Naive thymus-derived CD4-positive, alpha-beta T cell (primary cell): ENCODE data around the gene ARHGAP12. TPM values are rescaled to one million over a fixed set of nuclear protein-coding genes. Genes with fewer than 3 reads are reported as not detected.

Experiments
- ATAC-seq: fragments of 150-1000 bp; cut with Tn5 transposase; 2 replicates; pipeline ENCODE4 v1.10.0; 2021; ENCODE audit warnings: mild to moderate bottlenecking, moderate library complexity
- CTCF ChIA-PET: fragments of 350-600 bp; sonication (Branson Sonifier 250); formaldehyde crosslinking; loops from one replicate; lab custom pipeline; 2021; ENCODE audit warnings: antibody characterized with exemption; lab: Charles Lee
- POLR2A ChIA-PET: fragments of 350-600 bp; sonication (Branson Sonifier 250); formaldehyde crosslinking; loops from one replicate; lab custom pipeline; 2021; ENCODE audit warnings: antibody characterized with exemption, inconsistent platforms; lab: Charles Lee
- DNase-seq, 9 donors: peaks; one replicate each; pipeline versions ENCODE4 v3.0.0 to v3.0.0-alpha.2; 2020 to 2022; ENCODE audit warnings: mixed read lengths in 1 of 9
- H3K27ac ChIP-seq: one replicate; pipeline ENCODE4 v1.7.0; 2013; ENCODE audit warnings: mild to moderate bottlenecking, low read depth, low read length, moderate library complexity
- H3K27me3 ChIP-seq, 2 donors: one replicate each; pipeline ENCODE4 v1.7.0; 2013; ENCODE audit warnings: low read length in 2 of 2, mild to moderate bottlenecking in 2 of 2, moderate library complexity in 2 of 2; ENCODE audit not compliant: control insufficient read depth in 2 of 2, insufficient read depth in 2 of 2
- H3K36me3 ChIP-seq, 3 experiments: 1 replicate in 2 of 3; 2 replicates in 1 of 3; pipeline ENCODE4 v1.7.0; 2013; ENCODE audit warnings: low read length in 3 of 3, mild to moderate bottlenecking in 3 of 3, moderate library complexity in 1 of 3; ENCODE audit not compliant: insufficient read depth in 3 of 3, control insufficient read depth in 2 of 3
- H3K4me1 ChIP-seq, 2 donors: one replicate each; pipeline ENCODE4 v1.7.0; 2013; ENCODE audit warnings: low read length in 2 of 2, mild to moderate bottlenecking in 2 of 2, moderate library complexity in 1 of 2; ENCODE audit not compliant: control insufficient read depth in 2 of 2, insufficient read depth in 2 of 2
- H3K4me3 ChIP-seq: 2 replicates; pipeline ENCODE4 v1.7.0; 2013; ENCODE audit warnings: mild to moderate bottlenecking, low read length
- H3K9me3 ChIP-seq, 3 experiments: 1 replicate in 2 of 3; 2 replicates in 1 of 3; pipeline ENCODE4 v1.7.0; 2013; ENCODE audit warnings: low read length in 3 of 3; ENCODE audit not compliant: control insufficient read depth in 2 of 3
- H3K27ac Mint-ChIP-seq, 9 donors: one replicate each; pipeline ENCODE4 v1.8.0; 2020 to 2022; ENCODE audit warnings: mixed read lengths in 9 of 9, mild to moderate bottlenecking in 8 of 9, moderate library complexity in 5 of 9, inconsistent platforms in 2 of 9
- H3K27me3 Mint-ChIP-seq, 5 donors: one replicate each; pipeline ENCODE4 v1.8.0; 2021 to 2022; ENCODE audit warnings: mixed read lengths in 5 of 5, mild to moderate bottlenecking in 1 of 5
- H3K36me3 Mint-ChIP-seq, 5 donors: one replicate each; pipeline ENCODE4 v1.8.0; 2020 to 2022; ENCODE audit warnings: mixed read lengths in 5 of 5, mild to moderate bottlenecking in 3 of 5, inconsistent platforms in 1 of 5
- H3K4me1 Mint-ChIP-seq, 7 donors: one replicate each; pipeline ENCODE4 v1.8.0; 2020 to 2022; ENCODE audit warnings: mixed read lengths in 7 of 7, mild to moderate bottlenecking in 3 of 7, inconsistent platforms in 1 of 7
- H3K4me3 Mint-ChIP-seq, 10 donors: one replicate each; pipeline ENCODE4 v1.8.0; 2020 to 2022; ENCODE audit warnings: mild to moderate bottlenecking in 10 of 10, mixed read lengths in 10 of 10, moderate library complexity in 6 of 10, inconsistent platforms in 2 of 10
- H3K9me3 Mint-ChIP-seq, 11 donors: one replicate each; pipeline ENCODE4 v1.8.0; 2020 to 2022; ENCODE audit warnings: mixed read lengths in 11 of 11, mild to moderate bottlenecking in 4 of 11, inconsistent platforms in 1 of 11, moderate library complexity in 1 of 11
- intact Hi-C, 2 donors: fragments of 100-400 bp; cut with micrococcal nuclease; formaldehyde crosslinking; loops; one replicate each; pipeline ENCODE4 v1.15.1; 2023
- polyA plus RNA-seq, 2 donors: library from polyadenylated mRNA; unstranded; fragments of 300-500 nt; fragmentation: Illumina TruSeq; gene quantifications; one replicate each; pipeline ENCODE4 v1.2.3, GENCODE V29; 2021
- total RNA-seq, 6 experiments: library from RNA in 5 of 6; stranded (reverse) in 5 of 6; gene quantifications; 1 replicate in 5 of 6; 2 replicates in 1 of 6; pipeline ENCODE4 v1.2.3 and lab custom pipeline; 2021 to 2026

ARHGAP12 gene
- total and polyA plus RNA-seq, 7 experiments from 2014 or later: 10.5 to 34.6 (median 22.4) TPM

GRCh38 chr10:31949266-31949665 lies 20.6 kb upstream of the ARHGAP12 start:
- ATAC-seq (peak; percentile 61), DNase-seq (no peak)
- H3K27me3 Mint-ChIP-seq: no peaks in the 10 kb centered on the region
- H3K27me3 ChIP-seq: no peaks in the 10 kb centered on the region
- ChIA-PET CTCF (interaction anchor here (1.0 kb wide), 1 partner anchor 19 kb away, joined by 9 read pairs; no protein-coding TSS in a partner anchor), POLR2A (no interaction called here)
- no peak overlapping the region for H3K27ac Mint-ChIP-seq
- H3K4me1 Mint-ChIP-seq: peaks cover 0 to 13% (median 2%) of the 10 kb centered on the region in 7 donors
- no peak overlapping the region for H3K4me3 Mint-ChIP-seq
- intact Hi-C loops: loop anchor here in 1 of 2 donors (5.0 kb wide), 1 partner anchor 87 kb away; no protein-coding TSS in a partner anchor
- no peaks in the 10 kb centered on the region for H3K4me1 ChIP-seq
- peaks cover 4 to 8% (median 5%) of the 10 kb centered on the region in 5 donors for H3K36me3 Mint-ChIP-seq
- H3K36me3 ChIP-seq: no peaks in the 10 kb centered on the region
- H3K27ac ChIP-seq: no peak overlapping the region
- H3K9me3 ChIP-seq: peaks cover 0 to 3% (median 0%) of the 10 kb centered on the region in 3 experiments
- H3K9me3 Mint-ChIP-seq: peaks cover 0 to 17% (median 7%) of the 10 kb centered on the region in 11 donors
- H3K4me3 ChIP-seq: no peak overlapping the region

DNA sequence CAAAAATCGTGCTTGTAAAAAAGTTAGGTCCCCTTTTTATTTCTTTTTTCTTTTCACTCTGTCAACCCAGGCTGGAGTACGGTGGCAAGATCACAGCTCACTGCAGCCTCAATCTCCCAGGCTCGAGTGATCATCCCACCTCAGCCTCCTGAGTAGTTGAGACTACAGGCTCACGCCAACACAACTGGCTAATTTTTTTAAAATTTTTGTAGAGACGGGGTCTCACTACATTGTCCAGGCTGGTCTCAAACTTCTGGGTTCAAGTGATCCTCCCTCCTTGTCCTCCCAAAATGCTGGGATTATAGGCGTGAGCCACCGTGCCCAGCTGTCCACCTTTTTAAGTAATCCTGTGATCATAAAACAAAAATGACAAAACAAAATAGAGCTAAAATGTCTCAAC lies 19.4 kb upstream of the ARHGAP12 start:
- Mint-ChIP-seq H3K27ac (no peak overlapping the region), H3K9me3 (peaks cover 0 to 10% (median 1%) of the 10 kb centered on the region in 11 donors), H3K27me3 (no peaks in the 10 kb centered on the region), H3K4me3 (no peak overlapping the region), H3K4me1 (peaks cover 0 to 13% (median 2%) of the 10 kb centered on the region in 7 donors), H3K36me3 (peaks cover 0 to 5% (median 4%) of the 10 kb centered on the region in 5 donors)
- no peak overlapping the region for H3K4me3 ChIP-seq
- POLR2A ChIA-PET: no interaction called here
- no peaks in the 10 kb centered on the region for H3K4me1 ChIP-seq
- ATAC-seq (no peak), DNase-seq (no peak)
- H3K27ac ChIP-seq: no peak overlapping the region
- no peaks in the 10 kb centered on the region for H3K36me3 ChIP-seq
- no peaks in the 10 kb centered on the region for H3K27me3 ChIP-seq
- H3K9me3 ChIP-seq: no peaks in the 10 kb centered on the region
- intact Hi-C loops: loop anchor here in 1 of 2 donors (5.0 kb wide), 1 partner anchor 86 kb away; no protein-coding TSS in a partner anchor
- CTCF ChIA-PET: interaction anchor here (0.7 kb wide), 1 partner anchor 9 kb away, joined by 5 read pairs; no protein-coding TSS in a partner anchor

DNA sequence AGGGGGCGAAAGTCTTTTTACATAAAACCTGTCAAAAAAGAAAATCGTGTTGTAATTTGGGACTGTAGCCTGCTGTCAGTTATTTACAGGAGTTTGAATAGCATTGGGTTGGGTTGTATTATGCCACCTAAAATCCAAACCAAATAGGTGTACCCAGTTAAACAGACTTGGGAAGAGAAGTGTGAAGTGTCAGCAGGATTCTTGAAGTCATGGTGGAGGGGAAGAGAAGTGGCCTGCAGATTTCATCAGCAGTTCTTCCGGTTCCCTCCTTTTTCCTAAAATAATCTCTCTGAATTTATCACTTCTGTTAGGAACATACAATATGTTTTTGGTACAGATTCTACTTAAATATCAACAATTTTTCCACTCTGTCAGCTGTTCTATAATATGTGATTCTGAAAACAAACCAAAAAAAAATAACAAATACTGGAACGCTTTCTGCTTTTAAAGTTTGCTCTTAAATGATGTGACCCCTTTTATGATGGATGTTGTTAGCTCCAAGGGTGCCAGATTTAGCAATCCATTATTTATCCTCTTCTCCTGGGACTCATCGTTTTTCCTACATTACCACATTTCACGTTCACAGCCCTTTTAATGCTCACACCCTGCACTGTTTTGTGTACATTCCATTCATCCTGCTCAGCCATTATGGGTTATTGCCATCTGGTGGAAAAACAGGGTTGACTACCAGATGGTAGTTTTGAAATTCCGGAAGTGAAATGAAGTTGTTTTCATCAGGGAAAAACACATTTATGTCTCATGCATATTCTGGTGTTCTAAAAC lies 18.7 kb upstream of the ARHGAP12 start:
- POLR2A ChIA-PET: no interaction called here
- DNase-seq: no peak
- no peak overlapping the region for H3K4me3 Mint-ChIP-seq
- Histone ChIP-seq H3K9me3 (no peaks in the 10 kb centered on the region), H3K27ac (no peak overlapping the region), H3K4me1 (no peaks in the 10 kb centered on the region), H3K27me3 (no peaks in the 10 kb centered on the region), H3K36me3 (no peaks in the 10 kb centered on the region), H3K4me3 (no peak overlapping the region)
- H3K9me3 Mint-ChIP-seq: peaks cover 0 to 7% (median 1%) of the 10 kb centered on the region in 11 donors
- no peaks in the 10 kb centered on the region for H3K27me3 Mint-ChIP-seq
- no peak for ATAC-seq
- H3K36me3 Mint-ChIP-seq: peaks cover 0 to 5% (median 4%) of the 10 kb centered on the region in 5 donors
- intact Hi-C loops: loop anchor here in 1 of 2 donors (5.0 kb wide), 1 partner anchor 85 kb away; no protein-coding TSS in a partner anchor
- peaks cover 0 to 13% (median 2%) of the 10 kb centered on the region in 7 donors for H3K4me1 Mint-ChIP-seq
- CTCF ChIA-PET: interaction anchor here (0.7 kb wide), 1 partner anchor 8 kb away, joined by 5 read pairs; no protein-coding TSS in a partner anchor
- H3K27ac Mint-ChIP-seq: no peak overlapping the region

DNA sequence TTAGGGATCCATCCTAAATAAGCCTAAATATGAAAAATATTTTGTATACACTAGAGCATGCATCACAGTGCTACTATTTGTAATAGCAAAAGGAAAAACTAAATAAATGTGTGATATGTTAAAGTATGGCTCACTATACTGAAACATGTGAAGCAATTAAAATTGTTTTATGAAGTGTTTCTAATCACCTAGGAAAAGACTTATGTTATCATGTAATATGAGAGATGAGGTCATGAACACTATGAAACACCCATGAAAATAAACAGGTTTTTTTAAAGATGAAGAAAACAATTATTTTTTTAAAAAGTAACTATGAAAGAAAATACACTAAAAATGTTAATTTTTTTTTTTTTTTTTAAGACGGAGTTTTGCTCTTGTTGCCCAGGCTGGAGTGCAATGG lies 16.8 kb upstream of the ARHGAP12 start:
- no peaks in the 10 kb centered on the region for H3K9me3 Mint-ChIP-seq
- no peak for DNase-seq
- H3K36me3 Mint-ChIP-seq: peaks cover 0 to 4% (median 0%) of the 10 kb centered on the region in 5 donors
- H3K4me1 Mint-ChIP-seq: peaks cover 0 to 7% (median 4%) of the 10 kb centered on the region in 7 donors
- no peaks in the 10 kb centered on the region for H3K27me3 Mint-ChIP-seq
- intact Hi-C loops: loop anchor here in 1 of 2 donors (5.0 kb wide), 1 partner anchor 83 kb away; no protein-coding TSS in a partner anchor
- H3K27ac ChIP-seq: no peak overlapping the region
- no peaks in the 10 kb centered on the region for H3K27me3 ChIP-seq
- no peaks in the 10 kb centered on the region for H3K9me3 ChIP-seq
- no peak for ATAC-seq
- no peak overlapping the region for H3K4me3 ChIP-seq
- no peaks in the 10 kb centered on the region for H3K36me3 ChIP-seq
- no peak overlapping the region for H3K4me3 Mint-ChIP-seq
- no peak overlapping the region for H3K27ac Mint-ChIP-seq
- no peaks in the 10 kb centered on the region for H3K4me1 ChIP-seq
- ChIA-PET CTCF (interaction anchor here (0.6 kb wide), 1 partner anchor 176 kb away, joined by 3 read pairs; no protein-coding TSS in a partner anchor), POLR2A (no interaction called here)

GRCh38 chr10:31944071-31944433 lies 15.4 kb upstream of the ARHGAP12 start:
- no peak overlapping the region for H3K4me3 Mint-ChIP-seq
- peak overlapping the region in 1 of 9 donors; percentile 51 for H3K27ac Mint-ChIP-seq
- peaks cover 0 to 4% (median 0%) of the 10 kb centered on the region in 5 donors for H3K36me3 Mint-ChIP-seq
- H3K4me1 ChIP-seq: no peaks in the 10 kb centered on the region
- intact Hi-C loops: no loop called here
- POLR2A ChIA-PET: interaction anchor here (0.6 kb wide), 1 partner anchor 15 kb away, joined by 4 read pairs; no protein-coding TSS in a partner anchor
- no peaks in the 10 kb centered on the region for H3K9me3 Mint-ChIP-seq
- H3K36me3 ChIP-seq: no peaks in the 10 kb centered on the region
- H3K4me3 ChIP-seq: no peak overlapping the region
- ATAC-seq: no peak
- DNase-seq: no peak
- no peaks in the 10 kb centered on the region for H3K9me3 ChIP-seq
- CTCF ChIA-PET: no interaction called here
- H3K27me3 ChIP-seq: no peaks in the 10 kb centered on the region
- peaks cover 0 to 12% (median 4%) of the 10 kb centered on the region in 7 donors for H3K4me1 Mint-ChIP-seq
- no peak overlapping the region for H3K27ac ChIP-seq
- no peaks in the 10 kb centered on the region for H3K27me3 Mint-ChIP-seq

- CTCF ChIA-PET: no interaction called here
- Histone ChIP-seq H3K27me3 (no peaks in the 10 kb centered on the region), H3K9me3 (no peaks in the 10 kb centered on the region), H3K36me3 (no peaks in the 10 kb centered on the region), H3K4me3 (no peak overlapping the region), H3K27ac (no peak overlapping the region), H3K4me1 (no peaks in the 10 kb centered on the region)
- H3K9me3 Mint-ChIP-seq: no peaks in the 10 kb centered on the region
- peaks cover 0 to 12% (median 4%) of the 10 kb centered on the region in 7 donors for H3K4me1 Mint-ChIP-seq
- DNase-seq: no peak
- no peak overlapping the region for H3K4me3 Mint-ChIP-seq
- no peak for ATAC-seq
- no peak overlapping the region for H3K27ac Mint-ChIP-seq
- peaks cover 0 to 4% (median 0%) of the 10 kb centered on the region in 5 donors for H3K36me3 Mint-ChIP-seq
- no peaks in the 10 kb centered on the region for H3K27me3 Mint-ChIP-seq
- intact Hi-C loops: no loop called here
- POLR2A ChIA-PET: no interaction called here
Observed at GRCh38 chr10:31942892-31943291, 14.3 kb upstream of the ARHGAP12 start.
